ENCODE data around the gene CDON.
A peak's percentile ranks its signal among the peaks of the same experiment; 100 is the strongest.
"Not testable (repeated sequence)": the region's sequence is repeated elsewhere in the genome, so short reads cannot be mapped to it uniquely, and the experiment has no call there.

Gene CDON

DNA sequence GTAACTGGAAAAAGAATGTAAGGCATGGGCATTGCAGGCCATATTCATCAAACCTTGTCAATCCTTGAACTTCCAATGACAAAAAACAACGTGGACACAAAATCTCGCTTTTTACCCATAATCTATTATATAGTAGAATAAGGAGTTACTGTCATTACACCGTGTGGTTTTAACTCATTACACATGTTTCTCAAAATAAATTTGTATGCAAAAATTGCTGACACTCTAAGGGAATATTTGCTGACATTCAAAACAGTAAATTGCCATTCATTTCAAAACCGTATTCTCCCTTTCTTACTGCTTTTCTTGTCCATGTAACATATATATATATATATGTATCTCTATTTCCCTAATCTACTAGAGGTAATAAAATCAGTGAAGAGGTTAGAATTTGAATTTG is 33.4 kb downstream of the CDON start:
- Histone ChIP-seq H3K4me3 (replicated peaks; ENCODE audit: low read depth, low read length) (no peak overlapping the region), H3K27me3 (replicated peaks; ENCODE audit: control insufficient read depth, insufficient read depth, low read length) (no peaks in the 10 kb centered on the region; the same call in 1 of the 2 replicates)

DNA sequence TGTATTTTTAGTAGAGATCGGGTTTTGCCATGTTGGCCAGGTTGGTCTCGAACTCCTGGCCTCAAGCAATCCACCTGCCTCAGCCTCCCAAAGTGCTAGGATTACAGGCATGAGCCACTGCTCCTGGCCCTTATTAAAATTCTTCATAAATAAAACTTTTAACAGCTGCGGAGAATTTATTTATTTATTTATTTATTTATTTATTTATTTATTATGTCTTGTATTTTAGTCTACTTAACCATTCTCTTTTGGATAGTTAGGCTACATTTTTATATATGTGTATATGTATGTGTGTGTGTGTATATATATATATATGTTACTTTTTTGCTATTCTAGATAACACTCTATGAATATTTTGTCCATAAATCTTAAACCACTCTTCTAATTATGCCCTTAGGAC is 34.1 kb downstream of the CDON start:
- H3K4me3 ChIP-seq (replicated peaks; ENCODE audit: low read depth, low read length); DNase-seq (ENCODE audit: extremely low read depth, insufficient read length); H3K36me3 ChIP-seq (ENCODE audit: control insufficient read depth, insufficient read depth, low read length); H3K27me3 ChIP-seq (replicated peaks; ENCODE audit: control insufficient read depth, insufficient read depth, low read length): not testable (repeated sequence)

More for the DNA sequence above, 33.4 kb downstream of the CDON start:
- no peaks in the 10 kb centered on the region for H3K36me3 ChIP-seq (ENCODE audit: control insufficient read depth, insufficient read depth, low read length)
- TF ChIP-seq, protein P1, sequence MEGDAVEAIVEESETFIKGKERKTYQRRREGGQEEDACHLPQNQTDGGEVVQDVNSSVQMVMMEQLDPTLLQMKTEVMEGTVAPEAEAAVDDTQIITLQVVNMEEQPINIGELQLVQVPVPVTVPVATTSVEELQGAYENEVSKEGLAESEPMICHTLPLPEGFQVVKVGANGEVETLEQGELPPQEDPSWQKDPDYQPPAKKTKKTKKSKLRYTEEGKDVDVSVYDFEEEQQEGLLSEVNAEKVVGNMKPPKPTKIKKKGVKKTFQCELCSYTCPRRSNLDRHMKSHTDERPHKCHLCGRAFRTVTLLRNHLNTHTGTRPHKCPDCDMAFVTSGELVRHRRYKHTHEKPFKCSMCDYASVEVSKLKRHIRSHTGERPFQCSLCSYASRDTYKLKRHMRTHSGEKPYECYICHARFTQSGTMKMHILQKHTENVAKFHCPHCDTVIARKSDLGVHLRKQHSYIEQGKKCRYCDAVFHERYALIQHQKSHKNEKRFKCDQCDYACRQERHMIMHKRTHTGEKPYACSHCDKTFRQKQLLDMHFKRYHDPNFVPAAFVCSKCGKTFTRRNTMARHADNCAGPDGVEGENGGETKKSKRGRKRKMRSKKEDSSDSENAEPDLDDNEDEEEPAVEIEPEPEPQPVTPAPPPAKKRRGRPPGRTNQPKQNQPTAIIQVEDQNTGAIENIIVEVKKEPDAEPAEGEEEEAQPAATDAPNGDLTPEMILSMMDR (IDR thresholded peaks at IDR 0.05; ENCODE audit: insufficient read depth, low read length, poor library complexity, severe bottlenecking), result no peak
- DNase-seq (ENCODE audit: extremely low read depth, insufficient read length), result peak; percentile 5

DNA sequence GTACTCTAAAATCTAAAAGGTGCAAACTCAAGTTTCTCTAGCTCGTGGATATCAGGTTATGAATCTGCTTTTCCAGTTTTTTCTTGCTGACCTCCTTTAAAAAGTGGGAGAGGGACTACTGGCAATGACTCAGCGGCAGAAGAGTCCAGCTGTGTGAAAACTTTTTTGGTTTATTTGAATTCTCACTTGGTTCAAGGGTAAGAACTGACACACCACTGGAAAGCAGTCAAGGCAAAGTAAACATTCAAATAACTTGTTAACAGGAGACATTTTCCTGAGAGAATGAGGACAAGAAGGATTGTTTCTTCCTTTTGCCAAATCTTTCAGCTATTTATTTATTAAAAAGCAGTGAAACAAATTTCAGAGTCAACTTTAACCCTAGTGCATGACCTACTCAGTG is 36.1 kb downstream of the CDON start:
- H3K36me3 ChIP-seq (ENCODE audit: control insufficient read depth, insufficient read depth, low read length), result no peaks in the 10 kb centered on the region
- TF ChIP-seq, protein P1 (IDR thresholded peaks at IDR 0.05; ENCODE audit: insufficient read depth, low read length, poor library complexity, severe bottlenecking), result no peak
- DNase-seq (ENCODE audit: extremely low read depth, insufficient read length), result no peak
- H3K27me3 ChIP-seq (replicated peaks; ENCODE audit: control insufficient read depth, insufficient read depth, low read length), result no peaks in the 10 kb centered on the region
- H3K4me3 ChIP-seq (replicated peaks; ENCODE audit: low read depth, low read length), result no peak overlapping the region

DNA sequence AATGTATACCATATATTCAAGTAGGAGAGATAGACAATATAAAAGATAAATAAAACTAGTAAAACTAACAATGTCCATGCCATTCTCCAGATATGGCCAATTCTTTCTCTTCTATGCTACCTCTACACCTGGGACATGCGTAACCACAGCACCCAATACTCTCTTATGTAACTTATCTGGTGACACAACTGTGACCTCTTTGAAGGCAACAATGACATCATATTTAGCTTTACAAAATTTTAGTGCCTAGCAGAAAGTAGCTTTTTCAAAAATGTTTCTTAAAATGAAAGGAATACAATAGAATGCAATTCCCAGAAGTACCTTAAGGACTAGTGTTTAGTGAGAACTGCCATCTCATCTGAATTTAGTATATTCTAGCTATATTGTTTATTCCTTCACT is 36.8 kb downstream of the CDON start:
- no peak for DNase-seq (ENCODE audit: extremely low read depth, insufficient read length)
- Histone ChIP-seq H3K4me3 (replicated peaks; ENCODE audit: low read depth, low read length) (no peak overlapping the region), H3K27me3 (replicated peaks; ENCODE audit: control insufficient read depth, insufficient read depth, low read length) (no peaks in the 10 kb centered on the region), H3K36me3 (ENCODE audit: control insufficient read depth, insufficient read depth, low read length) (no peaks in the 10 kb centered on the region)
- TF ChIP-seq, protein P1 (IDR thresholded peaks at IDR 0.05; ENCODE audit: insufficient read depth, low read length, poor library complexity, severe bottlenecking), result no peak

DNA sequence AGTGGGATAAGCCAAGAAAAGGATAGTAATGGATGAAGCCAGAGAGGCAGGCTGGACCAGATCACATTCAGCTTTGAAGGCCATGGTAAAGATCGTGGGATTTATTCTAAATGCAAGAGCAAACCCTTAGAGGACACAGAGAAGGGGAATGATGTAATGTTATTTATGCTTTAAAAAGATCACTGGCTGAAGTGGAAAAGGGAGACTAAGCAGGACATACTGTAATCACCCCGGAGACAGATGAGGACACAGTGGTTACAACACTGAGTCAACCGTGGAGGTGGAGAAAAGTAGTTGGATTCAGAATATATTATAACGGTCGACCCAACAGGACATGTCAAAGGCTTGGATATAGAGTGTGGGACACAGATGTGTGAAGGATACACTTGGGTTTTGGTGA is 38.5 kb downstream of the CDON start:
- H3K27me3 ChIP-seq (replicated peaks; ENCODE audit: control insufficient read depth, insufficient read depth, low read length), result no peaks in the 10 kb centered on the region; the same call in 1 of the 2 replicates
- H3K4me3 ChIP-seq (replicated peaks; ENCODE audit: low read depth, low read length), result no peak overlapping the region
- H3K36me3 ChIP-seq (ENCODE audit: control insufficient read depth, insufficient read depth, low read length), result no peaks in the 10 kb centered on the region
- TF ChIP-seq, protein P1 (IDR thresholded peaks at IDR 0.05; ENCODE audit: insufficient read depth, low read length, poor library complexity, severe bottlenecking), result no peak
- no peak for DNase-seq (ENCODE audit: extremely low read depth, insufficient read length)

DNA sequence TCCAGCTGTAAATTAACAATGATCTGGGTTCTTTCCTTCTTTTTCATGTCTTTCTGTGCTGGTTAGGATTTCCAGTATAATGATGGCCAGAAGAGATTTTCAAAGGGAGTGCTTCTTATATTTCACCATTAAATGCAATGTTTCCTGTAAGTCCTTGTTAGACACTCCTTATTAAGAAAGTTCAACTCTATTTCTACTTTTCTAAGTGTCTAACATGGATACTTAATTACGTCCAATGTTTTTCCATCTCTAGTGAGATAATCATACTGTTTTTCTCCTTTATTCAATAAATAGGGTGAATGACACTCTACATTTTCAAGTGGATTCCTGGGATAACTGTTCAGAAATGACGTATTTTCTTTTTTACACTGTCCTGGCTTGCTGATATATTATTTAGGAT is 49.8 kb downstream of the CDON start:
- DNase-seq (ENCODE audit: extremely low read depth, insufficient read length), result no peak
- TF ChIP-seq, protein P1 (IDR thresholded peaks at IDR 0.05; ENCODE audit: insufficient read depth, low read length, poor library complexity, severe bottlenecking), result no peak
- H3K36me3 ChIP-seq (ENCODE audit: control insufficient read depth, insufficient read depth, low read length), result no peaks in the 10 kb centered on the region
- no peak overlapping the region for H3K4me3 ChIP-seq (replicated peaks; ENCODE audit: low read depth, low read length)
- no peaks in the 10 kb centered on the region; the same call in 1 of the 2 replicates for H3K27me3 ChIP-seq (replicated peaks; ENCODE audit: control insufficient read depth, insufficient read depth, low read length)

Data from GM06990 (cell line).